Neural cell (in vitro differentiated cells): ENCODE data around the gene B4GALT1.

ENCODE experiments used
- EP300 ChIP-seq: fragments of 450-650 bp; conservative IDR thresholded peaks from 2 replicates; pipeline ENCODE4 v1.6.1; 2014; ENCODE audit warnings: antibody characterized with exemption, mild to moderate bottlenecking, moderate library complexity; ENCODE audit not compliant: poor library complexity, severe bottlenecking
- SMC3 ChIP-seq: fragments of 450-650 bp; conservative IDR thresholded peaks from 2 replicates; pipeline ENCODE4 v1.6.1; 2014; ENCODE audit warnings: antibody characterized with exemption, mild to moderate bottlenecking, moderate library complexity; ENCODE audit not compliant: poor library complexity
- TF ChIP-seq, protein P1 (sequence below): fragments of 450-650 bp; IDR thresholded peaks from 2 replicates; pipeline ENCODE4 v1.5.1; 2014; ENCODE audit warnings: antibody characterized with exemption, mild to moderate bottlenecking, moderate library complexity; ENCODE audit not compliant: poor library complexity, severe bottlenecking
- TF ChIP-seq, protein P2 (sequence below): IDR thresholded peaks from 2 replicates; pipeline ENCODE4 v1.6.1; 2012; ENCODE audit warnings: borderline replicate concordance

DNA sequence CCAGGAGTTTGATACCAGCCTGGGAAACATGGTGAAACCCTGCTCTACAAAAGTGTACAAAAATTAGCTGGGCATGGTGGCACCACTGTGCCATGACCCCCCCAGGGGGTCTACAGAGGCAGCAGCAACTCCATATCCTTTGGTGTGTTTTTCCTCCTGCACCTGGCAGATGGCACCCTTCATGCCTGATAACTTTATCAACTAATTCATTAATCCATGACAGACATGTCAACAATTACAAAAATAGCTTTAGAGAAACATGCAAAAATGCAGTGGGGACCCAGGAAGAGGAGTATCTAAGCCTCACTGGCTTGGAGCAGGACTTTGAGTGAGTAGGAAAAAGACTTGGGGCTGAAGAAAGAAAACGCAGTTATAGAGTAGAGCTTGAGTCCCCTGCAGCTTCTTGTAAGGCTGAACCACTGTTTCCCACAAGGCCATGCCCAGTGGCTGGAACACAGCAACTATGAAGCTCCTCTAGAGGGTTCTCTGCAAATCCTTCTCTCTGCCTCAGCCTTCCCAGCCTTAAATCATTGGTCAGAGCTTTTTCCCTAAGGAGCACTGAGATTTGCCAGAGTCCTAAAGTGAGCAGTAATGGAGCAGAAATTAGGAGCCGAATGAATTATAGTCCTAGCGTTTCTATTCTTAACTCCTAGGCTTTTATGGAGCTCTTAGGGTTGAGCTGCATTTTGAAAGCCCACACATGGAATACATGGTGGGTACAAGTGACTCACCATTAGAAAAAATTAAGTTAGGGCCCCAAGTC is 25.5 kb upstream of the B4GALT1 start:
- TF ChIP-seq, protein P1, sequence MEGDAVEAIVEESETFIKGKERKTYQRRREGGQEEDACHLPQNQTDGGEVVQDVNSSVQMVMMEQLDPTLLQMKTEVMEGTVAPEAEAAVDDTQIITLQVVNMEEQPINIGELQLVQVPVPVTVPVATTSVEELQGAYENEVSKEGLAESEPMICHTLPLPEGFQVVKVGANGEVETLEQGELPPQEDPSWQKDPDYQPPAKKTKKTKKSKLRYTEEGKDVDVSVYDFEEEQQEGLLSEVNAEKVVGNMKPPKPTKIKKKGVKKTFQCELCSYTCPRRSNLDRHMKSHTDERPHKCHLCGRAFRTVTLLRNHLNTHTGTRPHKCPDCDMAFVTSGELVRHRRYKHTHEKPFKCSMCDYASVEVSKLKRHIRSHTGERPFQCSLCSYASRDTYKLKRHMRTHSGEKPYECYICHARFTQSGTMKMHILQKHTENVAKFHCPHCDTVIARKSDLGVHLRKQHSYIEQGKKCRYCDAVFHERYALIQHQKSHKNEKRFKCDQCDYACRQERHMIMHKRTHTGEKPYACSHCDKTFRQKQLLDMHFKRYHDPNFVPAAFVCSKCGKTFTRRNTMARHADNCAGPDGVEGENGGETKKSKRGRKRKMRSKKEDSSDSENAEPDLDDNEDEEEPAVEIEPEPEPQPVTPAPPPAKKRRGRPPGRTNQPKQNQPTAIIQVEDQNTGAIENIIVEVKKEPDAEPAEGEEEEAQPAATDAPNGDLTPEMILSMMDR: no peak
- TF ChIP-seq, protein P2, sequence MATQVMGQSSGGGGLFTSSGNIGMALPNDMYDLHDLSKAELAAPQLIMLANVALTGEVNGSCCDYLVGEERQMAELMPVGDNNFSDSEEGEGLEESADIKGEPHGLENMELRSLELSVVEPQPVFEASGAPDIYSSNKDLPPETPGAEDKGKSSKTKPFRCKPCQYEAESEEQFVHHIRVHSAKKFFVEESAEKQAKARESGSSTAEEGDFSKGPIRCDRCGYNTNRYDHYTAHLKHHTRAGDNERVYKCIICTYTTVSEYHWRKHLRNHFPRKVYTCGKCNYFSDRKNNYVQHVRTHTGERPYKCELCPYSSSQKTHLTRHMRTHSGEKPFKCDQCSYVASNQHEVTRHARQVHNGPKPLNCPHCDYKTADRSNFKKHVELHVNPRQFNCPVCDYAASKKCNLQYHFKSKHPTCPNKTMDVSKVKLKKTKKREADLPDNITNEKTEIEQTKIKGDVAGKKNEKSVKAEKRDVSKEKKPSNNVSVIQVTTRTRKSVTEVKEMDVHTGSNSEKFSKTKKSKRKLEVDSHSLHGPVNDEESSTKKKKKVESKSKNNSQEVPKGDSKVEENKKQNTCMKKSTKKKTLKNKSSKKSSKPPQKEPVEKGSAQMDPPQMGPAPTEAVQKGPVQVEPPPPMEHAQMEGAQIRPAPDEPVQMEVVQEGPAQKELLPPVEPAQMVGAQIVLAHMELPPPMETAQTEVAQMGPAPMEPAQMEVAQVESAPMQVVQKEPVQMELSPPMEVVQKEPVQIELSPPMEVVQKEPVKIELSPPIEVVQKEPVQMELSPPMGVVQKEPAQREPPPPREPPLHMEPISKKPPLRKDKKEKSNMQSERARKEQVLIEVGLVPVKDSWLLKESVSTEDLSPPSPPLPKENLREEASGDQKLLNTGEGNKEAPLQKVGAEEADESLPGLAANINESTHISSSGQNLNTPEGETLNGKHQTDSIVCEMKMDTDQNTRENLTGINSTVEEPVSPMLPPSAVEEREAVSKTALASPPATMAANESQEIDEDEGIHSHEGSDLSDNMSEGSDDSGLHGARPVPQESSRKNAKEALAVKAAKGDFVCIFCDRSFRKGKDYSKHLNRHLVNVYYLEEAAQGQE: no peak
- TF ChIP-seq EP300 (no peak), SMC3 (no peak)
